GM23248 (cell line): ENCODE data around the gene CLPTM1L. TPM values are rescaled to one million over a fixed set of nuclear protein-coding genes. Genes with fewer than 3 reads are reported as not detected.

Experiments
- DNase-seq: peaks from one replicate; pipeline ENCODE4 v3.0.0-alpha.2; 2015
- H2AFZ ChIP-seq: fragments of 200-600 bp; sonication (generic); 2 replicates; pipeline ENCODE4 v1.6.1; 2016; ENCODE audit warnings: antibody characterized with exemption
- H3F3A ChIP-seq: fragments of 200-600 bp; sonication (generic); 2 replicates; pipeline ENCODE4 v1.6.1; 2016; ENCODE audit warnings: mild to moderate bottlenecking, antibody characterized with exemption, mixed run types; ENCODE audit not compliant: insufficient read depth
- H3K27ac ChIP-seq: fragments of 200-600 bp; sonication (generic); 2 replicates; pipeline ENCODE4 v1.5.1; 2016; ENCODE audit warnings: mild to moderate bottlenecking
- H3K27me3 ChIP-seq: fragments of 200-600 bp; sonication (generic); replicated peaks from 2 replicates; pipeline ENCODE4 v1.6.1; 2016; ENCODE audit warnings: mild to moderate bottlenecking; ENCODE audit not compliant: insufficient read depth
- H3K36me3 ChIP-seq: fragments of 200-600 bp; sonication (generic); 2 replicates; pipeline ENCODE4 v1.6.1; 2016; ENCODE audit warnings: low read depth, mild to moderate bottlenecking
- H3K4me1 ChIP-seq: fragments of 200-600 bp; sonication (generic); 2 replicates; pipeline ENCODE4 v1.6.1; 2016; ENCODE audit warnings: mild to moderate bottlenecking; ENCODE audit not compliant: insufficient read depth
- H3K4me2 ChIP-seq: fragments of 200-600 bp; sonication (generic); one replicate; pipeline ENCODE4 v1.6.1; 2016; ENCODE audit warnings: mild to moderate bottlenecking; ENCODE audit not compliant: unreplicated experiment
- H3K4me3 ChIP-seq: fragments of 200-600 bp; sonication (generic); 2 replicates; pipeline ENCODE4 v1.5.1; 2016; ENCODE audit warnings: mild to moderate bottlenecking
- H3K79me2 ChIP-seq: fragments of 200-600 bp; sonication (generic); 2 replicates; pipeline ENCODE4 v1.6.1; 2016; ENCODE audit warnings: mild to moderate bottlenecking; ENCODE audit not compliant: insufficient read depth
- H3K9ac ChIP-seq: fragments of 200-600 bp; sonication (generic); 2 replicates; pipeline ENCODE4 v1.6.1; 2016; ENCODE audit warnings: mild to moderate bottlenecking
- H3K9me2 ChIP-seq: fragments of 200-600 bp; sonication (generic); 2 replicates; pipeline ENCODE4 v1.6.1; 2016; ENCODE audit warnings: mixed run types, mild to moderate bottlenecking, moderate library complexity; ENCODE audit not compliant: insufficient read depth
- H3K9me3 ChIP-seq: fragments of 200-600 bp; sonication (generic); one replicate; pipeline ENCODE4 v1.6.1; 2017; ENCODE audit warnings: low read depth
- H4K20me1 ChIP-seq: fragments of 200-600 bp; sonication (generic); 2 replicates; pipeline ENCODE4 v1.6.0; 2016; ENCODE audit not compliant: insufficient read depth
- EZH2 ChIP-seq: fragments of 200-600 bp; sonication (generic); IDR thresholded peaks from 2 replicates; pipeline ENCODE4 v1.6.1; 2018; ENCODE audit warnings: antibody characterized with exemption, mild to moderate bottlenecking; ENCODE audit not compliant: insufficient read depth, poor library complexity, severe bottlenecking
- EZH2phosphoT487 ChIP-seq: fragments of 200-600 bp; sonication (generic); IDR thresholded peaks from 2 replicates; pipeline ENCODE4 v1.6.1; 2018; ENCODE audit warnings: antibody characterized with exemption, moderate library complexity, mild to moderate bottlenecking, low read depth; ENCODE audit not compliant: insufficient read depth
- WGBS, 2 experiments: methylation state at CpG; one replicate each; pipeline ENCODE4 v1.1.6; 2015 to 2017; ENCODE audit warnings: low lambda C conversion rate in 2 of 2, low coverage in 1 of 2; ENCODE audit errors: missing lambda C conversion rate in 2 of 2; 5-methylcytosine and 5-hydroxymethylcytosine counted together
- in situ Hi-C: fragments of 300-500 bp; cut with MboI; formaldehyde crosslinking; loops from 2 replicates; pipeline ENCODE4 v1.15.0; 2020
- polyA plus RNA-seq: library from polyadenylated mRNA; unstranded; fragments of >200 nt; fragmentation: Nextera tagmentation; extraction: Ambion mirVana; gene quantifications from 2 replicates; pipeline ENCODE4 v1.2.1, GENCODE V29; 2016
- total RNA-seq: library from RNA; depleted of rRNA; stranded (reverse); fragments of >200 nt; shearing (Covaris generic); gene quantifications from 2 replicates; pipeline ENCODE4 v1.2.3, GENCODE V29; 2014

Gene CLPTM1L
- total and polyA plus RNA-seq, 2 experiments from 2014 or later, result 25.6 to 135 TPM

- H2AFZ ChIP-seq, result no peak overlapping the region
- H4K20me1 ChIP-seq, result no peaks in the 10 kb centered on the region
- no peaks in the 10 kb centered on the region for H3F3A ChIP-seq
- in situ Hi-C loops, result no loop called here
- H3K4me2 ChIP-seq, result no peak overlapping the region
- 65 to 66% methylated on average over 11 of the region's 11 CpGs for WGBS, 2 experiments
- H3K4me3 ChIP-seq, result no peak overlapping the region
- H3K27ac ChIP-seq, result no peak overlapping the region
- H3K36me3 ChIP-seq, result no peaks in the 10 kb centered on the region
- H3K9me2 ChIP-seq, result no peaks in the 10 kb centered on the region
- H3K4me1 ChIP-seq, result no peaks in the 10 kb centered on the region
- H3K27me3 ChIP-seq, result peaks cover 60% of the 10 kb centered on the region
- DNase-seq, result no peak
- no peaks in the 10 kb centered on the region for H3K79me2 ChIP-seq
- no peak for TF ChIP-seq EZH2phosphoT487
- H3K9ac ChIP-seq, result no peak overlapping the region
- no peaks in the 10 kb centered on the region for H3K9me3 ChIP-seq
Measured at GRCh38 chr5:1359713-1360112, 14.8 kb upstream of the CLPTM1L start.

DNA sequence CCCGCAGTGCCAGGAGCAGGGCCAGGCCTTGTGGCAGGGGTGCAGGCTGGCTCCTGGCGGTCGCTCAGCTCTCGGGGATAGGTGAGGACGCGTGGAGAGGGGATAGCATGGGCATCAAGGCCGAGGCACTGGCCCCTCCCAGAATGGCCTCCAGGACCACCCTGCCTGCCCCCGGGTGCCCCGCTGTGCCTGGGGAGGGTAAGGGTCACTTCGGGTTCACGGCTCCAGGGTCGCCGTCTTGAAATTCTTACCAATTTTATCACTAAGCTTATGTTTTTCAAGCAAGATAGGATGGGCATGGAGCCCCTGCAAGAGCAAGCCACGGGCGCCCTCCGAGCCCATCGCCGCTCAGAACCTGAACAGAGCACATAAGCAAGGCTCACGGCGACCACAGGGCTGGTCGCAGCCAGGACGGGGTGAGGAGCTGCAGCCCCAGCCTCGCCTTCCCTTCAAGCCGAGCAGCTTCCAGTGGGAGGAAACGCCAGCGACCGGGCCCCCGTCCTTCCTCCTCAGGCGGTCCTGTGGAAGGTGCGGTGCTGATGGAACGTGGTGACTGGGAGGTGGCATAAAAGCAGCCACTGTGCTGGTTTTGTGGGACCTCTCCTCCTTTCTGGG is 14.2 kb upstream of the CLPTM1L start:
- H3K27me3 ChIP-seq, result peaks cover 60% of the 10 kb centered on the region
- WGBS, 2 experiments, result 57 to 60% methylated on average over 29 to 31 of the region's 31 CpGs
- in situ Hi-C loops, result no loop called here
- no peak overlapping the region for H3K4me2 ChIP-seq
- no peak overlapping the region for H3K4me3 ChIP-seq
- H3K79me2 ChIP-seq, result no peaks in the 10 kb centered on the region
- H3K27ac ChIP-seq, result no peak overlapping the region
- no peaks in the 10 kb centered on the region for H3K9me2 ChIP-seq
- no peaks in the 10 kb centered on the region for H4K20me1 ChIP-seq
- H3K4me1 ChIP-seq, result no peaks in the 10 kb centered on the region
- no peak for DNase-seq
- H3K9ac ChIP-seq, result no peak overlapping the region
- H3F3A ChIP-seq, result 0 out of 2 replicates have a peak, but pooled peaks cover 4% of the 10 kb centered on the region
- TF ChIP-seq EZH2phosphoT487 (no peak), EZH2 (no peak)
- no peak overlapping the region for H2AFZ ChIP-seq
- H3K9me3 ChIP-seq, result no peaks in the 10 kb centered on the region
- no peaks in the 10 kb centered on the region for H3K36me3 ChIP-seq

- no peak for DNase-seq
Measured at GRCh38 chr5:1358726-1359025, 13.8 kb upstream of the CLPTM1L start.

DNA sequence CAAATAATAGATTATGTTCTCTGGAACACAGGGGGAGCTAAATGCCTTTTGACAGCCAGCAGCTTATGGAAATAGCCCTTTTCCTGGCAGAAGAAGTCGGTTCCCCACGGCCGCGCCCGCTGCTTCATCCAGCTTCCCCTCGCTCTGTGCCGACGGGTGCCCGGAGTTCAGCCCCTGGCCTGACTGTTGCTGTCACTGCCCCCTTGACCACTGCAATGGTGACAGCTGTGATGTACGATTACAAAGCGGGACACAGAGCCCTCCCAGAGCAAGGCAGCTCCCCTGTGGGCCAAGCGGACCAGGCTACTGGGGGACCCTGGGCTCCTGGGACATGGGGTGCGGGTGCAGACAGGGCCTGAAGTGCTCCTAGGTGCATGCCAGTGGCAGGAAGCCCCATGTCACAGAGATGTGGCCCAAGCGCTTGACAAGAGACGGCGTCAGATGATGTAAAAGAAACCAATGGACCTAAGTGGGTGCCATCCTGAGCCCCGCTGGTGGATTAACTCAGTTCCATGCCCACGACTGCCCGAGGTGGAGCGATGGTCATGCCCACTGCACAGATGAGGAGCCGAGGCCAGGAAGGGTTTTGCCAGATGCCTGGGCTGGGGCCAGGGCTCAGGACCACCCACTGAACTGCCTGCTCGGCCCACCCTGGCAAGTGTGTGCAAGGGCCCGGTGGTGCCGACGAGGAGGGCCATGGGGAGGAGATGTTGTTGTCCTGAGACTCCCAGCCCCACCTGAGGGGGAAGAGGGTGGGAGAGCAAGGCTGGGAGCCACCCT is 13.2 kb upstream of the CLPTM1L start:
- Histone ChIP-seq H4K20me1 (no peaks in the 10 kb centered on the region), H3K9me2 (no peaks in the 10 kb centered on the region), H3K4me3 (no peak overlapping the region), H3K4me1 (no peaks in the 10 kb centered on the region), H3F3A (0 out of 2 replicates have a peak, but pooled peaks cover 4% of the 10 kb centered on the region), H2AFZ (no peak overlapping the region), H3K9me3 (no peaks in the 10 kb centered on the region), H3K4me2 (no peak overlapping the region), H3K27ac (no peak overlapping the region), H3K79me2 (no peaks in the 10 kb centered on the region), H3K36me3 (no peaks in the 10 kb centered on the region), H3K9ac (no peak overlapping the region), H3K27me3 (peaks cover 56% of the 10 kb centered on the region)
- no peak for TF ChIP-seq EZH2phosphoT487
- no peak for TF ChIP-seq EZH2
- 61 to 65% methylated on average over 25 of the region's 25 CpGs for WGBS, 2 experiments
- in situ Hi-C loops, result no loop called here
- DNase-seq, result no peak

More at GRCh38 chr5:1358726-1359025, 13.8 kb upstream of the CLPTM1L start:
- H3K9ac ChIP-seq, result no peak overlapping the region
- H3K36me3 ChIP-seq, result no peaks in the 10 kb centered on the region
- H3K27ac ChIP-seq, result no peak overlapping the region
- H3K27me3 ChIP-seq, result peaks cover 59% of the 10 kb centered on the region
- H3K4me3 ChIP-seq, result no peak overlapping the region
- no peaks in the 10 kb centered on the region for H3K79me2 ChIP-seq
- H2AFZ ChIP-seq, result no peak overlapping the region
- H3K9me2 ChIP-seq, result no peaks in the 10 kb centered on the region
- H3K9me3 ChIP-seq, result no peaks in the 10 kb centered on the region
- H4K20me1 ChIP-seq, result no peaks in the 10 kb centered on the region
- in situ Hi-C loops, result no loop called here
- WGBS, 2 experiments, result 45 to 47% methylated on average over 8 to 10 of the region's 10 CpGs
- no peak for TF ChIP-seq EZH2
- no peak for TF ChIP-seq EZH2phosphoT487
- no peaks in the 10 kb centered on the region for H3K4me1 ChIP-seq
- no peak overlapping the region for H3K4me2 ChIP-seq
- H3F3A ChIP-seq, result 0 out of 2 replicates have a peak, but pooled peaks cover 4% of the 10 kb centered on the region
